ENCODE measurements around the gene GRIN1.

The GRIN1 gene

DNA sequence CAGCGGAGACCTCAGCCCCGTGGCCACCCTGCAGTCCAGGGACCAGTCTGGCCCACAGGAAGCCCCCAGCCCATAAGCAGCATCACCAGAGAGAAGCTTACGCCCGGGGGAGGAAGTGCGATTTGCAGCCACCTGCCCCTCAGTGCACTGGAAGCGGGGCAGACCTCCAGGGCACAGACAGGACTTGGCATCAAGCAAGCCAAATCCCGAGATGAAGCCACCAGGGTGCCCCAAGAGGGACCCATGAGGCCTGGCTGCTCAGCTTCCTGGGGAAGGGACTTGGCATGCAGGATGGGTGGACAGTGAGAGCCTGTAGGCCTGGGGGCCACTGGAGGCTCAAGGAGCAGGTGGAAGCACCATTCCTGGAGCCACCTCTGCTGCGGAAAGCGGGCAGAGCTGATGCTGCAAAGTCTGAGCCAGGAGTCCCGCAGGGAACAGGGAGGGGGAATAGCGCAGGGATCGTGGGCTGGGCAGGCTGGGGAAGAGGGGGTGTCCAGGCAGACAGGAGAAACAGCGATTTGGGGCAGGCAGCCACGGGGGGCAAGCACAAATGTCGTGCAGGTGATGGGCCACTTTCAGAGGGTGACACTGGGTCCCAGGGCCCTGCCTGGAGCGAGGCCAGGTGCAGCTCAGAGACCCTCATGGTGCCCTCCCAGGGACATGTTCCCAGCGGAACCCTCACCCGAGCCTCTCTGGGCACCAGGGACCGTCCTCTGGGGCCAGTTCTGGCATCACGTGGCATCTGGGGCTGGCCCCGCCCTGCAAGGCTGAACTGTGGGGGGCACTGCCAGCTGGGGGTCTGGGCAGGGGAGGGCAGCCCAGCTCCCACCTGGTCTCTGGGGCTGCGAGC is 27.7 kb downstream of the GRIN1 start:
- no peak for DNase-seq

DNA sequence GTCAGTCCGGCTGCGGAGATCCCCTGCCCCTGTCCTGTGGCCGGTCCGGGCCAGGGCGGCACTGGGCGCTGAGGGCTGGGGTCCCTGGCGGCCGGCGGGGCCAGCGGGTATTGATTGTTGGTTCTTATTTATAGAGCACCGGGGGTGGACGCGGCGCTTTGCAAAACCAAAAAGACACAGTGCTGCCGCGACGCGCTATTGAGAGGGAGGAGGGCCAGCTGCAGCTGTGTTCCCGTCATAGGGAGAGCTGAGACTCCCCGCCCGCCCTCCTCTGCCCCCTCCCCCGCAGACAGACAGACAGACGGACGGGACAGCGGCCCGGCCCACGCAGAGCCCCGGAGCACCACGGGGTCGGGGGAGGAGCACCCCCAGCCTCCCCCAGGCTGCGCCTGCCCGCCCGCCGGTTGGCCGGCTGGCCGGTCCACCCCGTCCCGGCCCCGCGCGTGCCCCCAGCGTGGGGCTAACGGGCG is 28.4 kb downstream of the GRIN1 start:
- DNase-seq = no peak

DNA sequence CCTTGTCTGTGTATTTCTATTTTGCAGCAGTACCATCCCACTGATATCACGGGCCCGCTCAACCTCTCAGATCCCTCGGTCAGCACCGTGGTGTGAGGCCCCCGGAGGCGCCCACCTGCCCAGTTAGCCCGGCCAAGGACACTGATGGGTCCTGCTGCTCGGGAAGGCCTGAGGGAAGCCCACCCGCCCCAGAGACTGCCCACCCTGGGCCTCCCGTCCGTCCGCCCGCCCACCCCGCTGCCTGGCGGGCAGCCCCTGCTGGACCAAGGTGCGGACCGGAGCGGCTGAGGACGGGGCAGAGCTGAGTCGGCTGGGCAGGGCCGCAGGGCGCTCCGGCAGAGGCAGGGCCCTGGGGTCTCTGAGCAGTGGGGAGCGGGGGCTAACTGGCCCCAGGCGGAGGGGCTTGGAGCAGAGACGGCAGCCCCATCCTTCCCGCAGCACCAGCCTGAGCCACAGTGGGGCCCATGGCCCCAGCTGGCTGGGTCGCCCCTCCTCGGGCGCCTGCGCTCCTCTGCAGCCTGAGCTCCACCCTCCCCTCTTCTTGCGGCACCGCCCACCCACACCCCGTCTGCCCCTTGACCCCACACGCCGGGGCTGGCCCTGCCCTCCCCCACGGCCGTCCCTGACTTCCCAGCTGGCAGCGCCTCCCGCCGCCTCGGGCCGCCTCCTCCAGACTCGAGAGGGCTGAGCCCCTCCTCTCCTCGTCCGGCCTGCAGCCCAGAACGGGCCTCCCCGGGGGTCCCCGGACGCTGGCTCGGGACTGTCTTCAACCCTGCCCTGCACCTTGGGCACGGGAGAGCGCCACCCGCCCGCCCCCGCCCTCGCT is 29.0 kb downstream of the GRIN1 start:
- no peak for DNase-seq

DNA sequence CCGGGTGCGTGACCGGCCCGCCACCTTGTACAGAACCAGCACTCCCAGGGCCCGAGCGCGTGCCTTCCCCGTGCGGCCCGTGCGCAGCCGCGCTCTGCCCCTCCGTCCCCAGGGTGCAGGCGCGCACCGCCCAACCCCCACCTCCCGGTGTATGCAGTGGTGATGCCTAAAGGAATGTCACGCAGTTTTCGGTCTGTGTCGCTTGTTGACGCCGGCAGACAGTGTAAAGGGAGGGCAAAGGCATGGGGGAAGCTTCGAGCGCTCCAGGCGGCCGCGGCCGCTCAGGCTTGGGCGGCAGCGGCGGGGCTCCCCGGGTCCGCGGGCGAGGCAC is 29.6 kb downstream of the GRIN1 start:
- no peak for DNase-seq

DNA sequence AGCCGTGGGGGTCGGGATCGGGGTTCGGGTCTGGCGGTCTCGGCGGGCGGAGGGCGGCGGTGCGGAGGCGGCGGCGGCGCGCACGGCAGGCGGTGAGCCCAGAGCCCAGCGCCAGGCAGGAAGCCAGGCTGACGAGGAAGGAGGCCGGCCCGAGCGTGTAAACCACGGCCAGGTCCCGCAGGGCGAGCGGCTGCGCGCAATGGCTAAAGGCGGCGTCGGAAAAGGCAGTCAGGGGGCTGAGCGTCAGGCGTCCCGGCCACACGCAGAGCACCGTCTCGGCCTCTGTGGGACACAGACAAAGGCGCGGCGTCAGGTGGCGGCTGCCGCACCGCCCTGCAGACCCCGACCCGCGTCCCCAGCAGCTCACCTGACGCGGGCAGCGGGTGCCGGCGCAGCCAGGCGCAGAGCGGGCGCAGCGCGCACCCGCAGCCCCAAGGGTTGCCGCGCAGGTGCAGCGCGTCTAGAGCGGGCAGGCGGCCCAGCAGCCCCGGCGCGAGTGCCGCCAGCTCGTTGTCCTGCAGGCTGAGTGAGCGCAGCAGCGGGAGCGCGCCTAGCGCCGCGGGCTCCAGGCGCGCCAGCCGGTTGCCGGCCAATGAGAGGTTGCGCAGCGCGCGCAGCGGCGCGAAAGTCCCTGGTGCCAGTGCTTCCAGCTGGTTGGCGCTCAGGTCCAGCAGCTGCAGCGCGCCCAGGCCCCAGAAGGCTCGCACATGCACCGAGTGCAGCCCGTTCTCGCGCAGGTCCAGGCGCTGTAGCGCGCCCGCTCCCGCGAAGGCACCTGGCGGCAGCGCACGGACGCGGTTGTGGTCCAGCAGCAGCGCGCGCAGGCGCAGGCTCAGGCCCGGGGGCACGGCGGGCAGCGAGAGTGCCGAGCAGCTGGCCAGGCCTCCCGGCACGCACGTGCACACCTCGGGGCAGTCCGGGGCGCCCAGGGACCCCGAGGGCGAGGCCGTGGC is 30.2 kb downstream of the GRIN1 start:
- no peak for DNase-seq

DNA sequence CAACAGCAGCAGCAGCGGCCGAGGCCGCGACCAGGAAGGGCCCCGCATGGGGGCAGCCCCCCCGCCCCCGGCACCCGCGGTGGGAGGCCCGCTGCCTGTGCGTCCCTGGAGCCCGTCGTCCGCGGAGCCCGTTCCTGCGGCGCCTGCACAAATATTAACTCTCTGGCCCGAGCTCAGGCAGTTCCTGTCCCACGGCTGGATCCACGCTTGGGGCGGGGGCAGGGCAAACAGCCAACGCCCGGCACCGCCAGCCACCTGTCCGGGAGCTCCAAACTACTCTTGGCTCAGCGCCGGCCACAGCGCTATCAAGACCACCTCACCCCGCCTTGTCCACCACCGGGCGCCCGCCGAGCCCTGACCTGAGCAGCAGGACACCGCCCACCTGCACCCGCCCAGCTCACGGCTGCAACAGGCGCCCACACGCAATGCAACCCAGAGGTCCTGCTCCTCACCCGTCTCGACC is 31.0 kb downstream of the GRIN1 start, which contains the start of gene LRRC26:
TSS of gene LRRC26 (minus strand) at position 156 of the 463 bp plus-strand sequence. CDS start at position 48, 108 bp downstream.
- DNase-seq = no peak

DNA sequence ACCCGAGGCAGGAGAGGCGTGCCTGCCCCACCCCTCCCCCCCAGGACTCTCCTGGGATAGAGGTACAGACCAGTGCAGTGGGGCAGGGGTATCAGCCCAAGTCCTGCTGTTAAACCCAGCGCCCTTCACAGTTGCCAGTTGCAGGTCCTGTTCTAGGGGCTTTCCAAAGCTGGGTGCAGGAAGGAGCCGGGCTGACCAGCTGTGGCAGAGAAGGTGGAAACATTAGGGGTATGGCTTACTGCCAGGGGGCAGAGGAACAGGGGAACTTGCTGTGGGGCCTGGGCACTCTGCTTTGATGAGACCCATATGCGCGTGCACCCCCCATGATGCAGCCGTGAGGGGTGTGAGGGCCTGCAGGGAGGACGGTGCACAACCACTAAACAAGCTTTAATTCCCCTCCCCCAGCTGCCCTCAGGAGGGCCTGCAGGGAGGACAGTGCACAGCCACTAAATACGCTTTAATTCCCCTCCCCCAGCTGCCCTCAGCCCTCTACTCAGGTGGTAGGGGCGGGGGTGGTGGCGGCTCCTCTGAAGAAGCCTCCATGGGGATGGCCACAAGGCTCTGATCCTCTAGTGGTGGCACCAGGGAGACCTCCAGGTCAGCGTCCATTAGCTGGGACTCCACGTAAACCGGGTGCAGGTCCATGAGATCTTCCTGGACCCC is 31.7 kb downstream of the GRIN1 start:
- no peak for DNase-seq

DNA sequence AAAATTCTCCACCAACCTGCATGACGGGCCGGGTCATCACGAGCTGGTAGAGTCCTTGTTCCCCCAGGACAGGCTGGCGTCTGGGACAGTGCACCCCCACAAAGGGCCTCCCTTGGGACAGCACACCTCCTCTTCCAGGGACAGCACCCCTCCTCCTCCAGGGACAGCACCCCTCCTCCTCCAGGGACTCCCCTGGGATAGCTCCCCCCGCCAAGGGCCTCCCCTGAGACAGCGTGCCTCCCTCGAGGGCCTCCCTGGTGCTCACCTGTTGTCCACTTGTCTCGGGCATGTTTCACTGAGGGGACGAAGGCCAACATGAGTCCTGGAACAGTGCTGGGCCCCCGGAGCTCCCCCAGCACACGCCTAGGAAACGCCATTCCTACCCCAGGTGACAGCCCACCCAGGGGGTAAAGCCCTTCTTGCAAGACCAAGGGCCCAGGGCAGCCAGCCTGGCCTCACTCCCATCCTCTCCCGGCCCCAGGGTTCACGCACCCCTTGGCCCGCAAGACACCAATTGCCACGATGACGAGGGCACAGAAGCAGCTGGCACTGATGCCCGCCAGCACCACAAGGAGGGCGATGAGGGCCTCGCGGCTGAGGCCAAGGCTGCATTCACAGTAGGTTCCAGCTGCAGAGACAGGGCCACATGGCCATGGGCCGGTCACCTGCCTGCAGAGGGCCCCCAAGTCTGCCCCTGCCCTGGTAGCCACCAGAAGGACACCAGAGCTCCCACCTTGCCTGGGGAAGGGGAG is 32.4 kb downstream of the GRIN1 start:
- DNase-seq = no peak

DNA sequence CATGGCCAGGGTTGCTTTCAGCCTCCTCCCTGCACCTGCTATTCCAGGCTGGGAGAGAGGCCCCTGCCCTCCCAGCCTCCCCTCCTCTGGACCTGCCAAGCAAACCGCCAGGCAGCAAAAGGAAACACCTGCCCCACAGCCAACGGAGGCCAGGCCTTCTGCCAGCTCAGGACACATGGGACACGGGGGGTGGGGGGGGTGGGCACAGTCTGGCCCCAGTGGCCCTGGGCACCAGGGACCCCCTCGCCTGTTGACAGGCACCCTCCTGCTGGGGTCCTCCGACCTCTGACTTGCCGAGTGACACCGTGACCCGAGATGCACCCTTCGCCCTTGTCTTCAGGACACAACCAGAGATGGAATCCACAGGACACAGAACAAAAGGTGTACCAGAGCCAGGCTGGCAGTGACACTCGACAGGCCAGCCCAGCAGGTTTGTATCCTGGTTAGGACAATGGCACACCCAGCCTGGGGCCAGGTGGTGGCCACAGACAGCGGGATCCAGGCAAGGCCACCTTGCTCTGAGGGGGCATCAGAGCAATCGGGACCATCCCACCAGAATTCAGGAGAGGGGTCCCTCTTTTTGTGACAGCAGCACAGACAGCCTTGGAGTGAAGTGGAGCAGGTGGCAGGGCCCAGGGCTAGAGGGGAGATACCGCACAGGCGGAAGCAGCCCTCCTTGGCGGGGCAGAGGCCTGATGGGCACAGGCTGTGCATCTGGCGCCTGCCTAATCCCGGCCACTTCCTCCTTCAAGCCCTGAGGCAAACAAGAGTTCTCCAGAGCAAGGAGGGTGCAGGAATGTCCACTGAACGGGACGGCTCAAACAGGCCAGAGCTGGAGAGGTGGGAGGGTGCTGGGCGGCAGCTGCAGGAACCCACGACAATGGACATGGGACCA is 34.2 kb downstream of the GRIN1 start:
- DNase-seq = no peak

DNA sequence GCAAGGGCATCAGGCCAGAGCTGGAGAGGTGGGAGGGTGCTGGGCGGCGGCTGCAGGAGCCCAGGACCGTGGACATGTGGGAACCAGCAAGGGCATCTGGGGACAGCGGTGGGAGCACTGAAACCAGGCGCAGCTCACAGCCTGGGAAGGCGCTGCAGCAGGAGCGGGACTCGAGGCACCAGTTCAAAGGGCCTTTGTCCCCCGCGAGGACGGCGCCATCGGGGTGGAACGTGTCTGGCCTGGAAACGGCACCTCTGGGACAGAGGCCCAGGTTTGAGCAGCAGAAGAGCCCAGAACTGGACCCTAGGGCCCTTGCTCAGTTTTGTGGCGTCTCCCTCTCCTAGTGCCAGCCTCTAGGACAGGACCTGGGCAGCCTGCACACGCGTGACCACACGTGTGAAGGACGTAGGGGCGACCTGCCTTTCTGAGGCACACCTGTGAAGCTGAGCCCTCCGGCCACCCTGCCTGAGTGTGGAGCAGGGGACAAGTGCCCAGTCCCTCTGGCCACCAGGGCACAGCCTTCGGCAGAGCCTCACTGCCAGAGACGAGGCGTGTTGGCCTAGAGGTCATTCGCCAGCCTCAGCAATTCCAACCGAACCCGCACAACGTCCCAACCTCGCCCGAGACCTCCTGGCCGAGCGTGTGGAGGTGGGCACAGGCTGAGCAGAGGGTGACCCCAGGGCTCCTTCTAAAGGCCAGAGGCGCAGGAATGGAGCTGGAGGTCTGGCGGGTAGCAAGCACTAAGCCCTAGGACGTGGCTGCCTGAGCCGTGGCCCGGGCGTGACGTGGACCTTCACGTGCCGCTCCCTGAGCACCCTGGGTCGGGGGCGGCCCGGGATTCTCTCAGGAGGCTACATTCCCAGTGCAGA is 35.1 kb downstream of the GRIN1 start:
- DNase-seq = no peak

DNA sequence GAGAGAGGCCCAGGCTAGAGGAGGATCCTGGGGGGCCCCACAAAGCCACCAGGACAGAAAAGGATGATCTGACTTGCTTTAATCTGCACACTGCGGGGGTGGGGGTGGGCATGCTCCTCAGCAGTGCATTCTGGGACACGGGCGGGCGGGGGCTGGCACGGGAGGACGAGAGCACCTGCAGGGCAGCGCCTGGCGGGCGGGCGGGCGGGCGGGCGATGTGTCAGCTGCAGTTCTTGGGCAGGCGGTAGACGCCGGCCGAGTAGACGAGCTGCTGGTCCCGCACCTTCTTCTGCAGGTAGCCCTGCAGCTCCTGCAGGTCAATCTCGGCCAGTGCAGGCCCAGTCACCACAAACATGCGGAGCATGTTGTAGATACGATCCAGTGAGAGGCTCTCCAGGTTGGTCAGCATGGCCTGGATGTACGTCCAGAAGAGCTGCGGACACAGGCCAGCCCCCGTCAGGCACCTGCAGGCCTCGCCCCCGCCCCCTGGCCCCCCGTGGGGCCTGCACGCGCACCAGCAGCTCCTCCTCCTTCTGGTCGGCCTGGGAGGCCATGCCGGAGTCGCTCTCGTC is 35.9 kb downstream of the GRIN1 start:
- DNase-seq = no peak

DNA sequence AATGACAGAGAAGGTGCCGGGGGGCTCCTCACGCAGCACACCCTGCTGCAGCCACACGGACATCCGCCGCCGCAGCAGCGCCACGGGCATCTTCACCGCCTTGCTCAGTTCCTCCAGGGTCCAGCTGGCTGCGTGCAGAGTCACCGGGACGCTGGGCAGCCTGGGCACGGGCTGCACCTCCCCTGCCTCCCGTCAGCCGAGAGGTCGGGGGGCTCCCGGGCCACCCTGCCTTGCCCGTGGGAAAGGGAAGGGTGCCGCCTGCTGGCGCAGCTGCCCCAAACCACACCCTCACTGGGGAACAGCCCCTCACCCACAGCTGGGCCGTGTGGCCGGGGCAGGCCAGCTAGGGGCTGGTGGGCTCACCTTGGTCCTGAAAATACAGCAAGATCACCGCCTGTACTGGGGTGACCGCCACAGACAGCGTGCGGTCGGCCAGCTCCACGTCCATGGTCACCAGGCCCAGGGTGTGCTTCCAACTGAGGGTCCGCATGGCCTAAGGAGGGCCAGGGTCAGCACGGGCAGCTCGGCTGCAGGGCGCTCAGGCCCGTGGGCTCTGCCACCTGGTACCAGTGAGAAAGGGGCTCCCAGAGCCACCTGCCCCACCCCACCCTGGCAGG is 36.5 kb downstream of the GRIN1 start:
- no peak for DNase-seq

DNA sequence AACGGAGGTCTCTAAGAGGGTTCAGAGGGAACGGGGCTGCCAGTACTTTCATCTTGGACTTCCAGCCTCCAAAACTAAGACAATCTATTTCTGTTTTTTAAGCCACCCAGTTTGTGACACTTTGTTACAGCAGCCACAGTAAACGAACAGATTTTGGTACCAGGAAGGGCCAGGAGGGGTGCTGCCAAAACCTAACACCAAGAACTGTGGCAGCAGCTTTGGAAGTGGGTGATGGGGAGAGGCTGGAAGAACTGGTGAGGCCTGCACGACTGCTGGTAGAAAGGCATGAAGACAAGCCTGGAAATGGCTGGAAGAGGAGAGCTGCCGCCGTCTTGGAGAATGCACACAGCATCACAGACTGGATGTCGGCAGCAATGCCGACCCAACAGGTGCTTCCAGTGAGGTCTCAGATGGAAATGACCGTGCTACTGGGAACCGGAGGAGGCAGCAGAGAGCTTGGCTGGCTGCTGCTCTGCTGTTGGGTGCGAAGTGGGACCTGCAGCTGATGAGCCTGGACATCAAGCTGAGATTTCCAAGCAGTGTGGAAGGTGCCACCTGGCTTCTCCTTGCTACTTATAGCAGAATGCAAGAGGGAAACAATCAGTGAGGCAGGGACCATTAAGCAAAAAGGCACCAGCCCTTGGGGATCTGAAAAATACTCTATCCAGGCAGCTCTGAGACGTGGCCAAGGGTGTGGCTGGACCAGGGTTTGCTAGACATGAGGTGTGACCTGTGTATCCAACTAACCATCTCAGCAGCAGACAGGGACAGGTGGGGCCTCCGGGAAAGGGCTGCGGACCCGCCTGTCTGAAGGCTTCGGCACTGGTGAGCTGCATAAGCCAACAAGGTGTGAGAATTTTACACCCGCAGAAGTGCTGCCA is 37.6 kb downstream of the GRIN1 start:
- DNase-seq = no peak

DNA sequence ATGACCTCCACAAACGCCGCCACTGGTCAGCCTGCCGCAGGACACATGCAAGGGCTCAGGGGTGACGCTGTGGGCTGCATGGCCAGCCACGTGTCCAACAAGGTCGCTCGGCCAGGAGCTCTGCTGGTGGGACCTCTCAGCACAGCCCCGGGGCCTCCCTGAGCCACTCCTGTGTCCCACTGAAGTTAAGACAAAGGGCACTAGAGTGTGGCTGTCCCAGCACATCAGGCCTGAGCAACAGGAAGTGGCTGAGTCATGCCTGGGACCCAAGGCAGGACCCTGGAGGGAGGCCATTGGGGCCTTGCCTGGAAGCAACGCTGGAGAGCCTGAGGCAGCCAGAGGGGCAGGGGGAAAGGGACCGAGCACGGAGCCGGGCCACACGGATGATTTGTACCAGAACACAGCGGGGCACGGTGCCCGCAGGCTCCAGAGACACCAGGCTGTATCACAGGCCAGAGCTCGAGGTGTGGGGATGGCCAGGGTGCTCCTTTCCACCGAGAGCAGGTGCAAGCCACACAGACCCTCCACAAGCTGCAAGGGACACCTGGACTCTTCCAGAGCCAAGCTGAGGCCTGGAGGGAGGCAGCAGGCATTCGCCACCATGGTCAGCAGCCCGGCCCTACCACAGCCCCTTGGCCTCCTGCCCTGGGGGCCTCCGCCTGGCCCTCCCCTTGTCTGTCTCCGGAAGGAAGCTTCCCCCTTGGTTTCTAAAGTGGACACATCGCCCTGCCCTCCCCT is 39.4 kb downstream of the GRIN1 start:
- no peak for DNase-seq

DNA sequence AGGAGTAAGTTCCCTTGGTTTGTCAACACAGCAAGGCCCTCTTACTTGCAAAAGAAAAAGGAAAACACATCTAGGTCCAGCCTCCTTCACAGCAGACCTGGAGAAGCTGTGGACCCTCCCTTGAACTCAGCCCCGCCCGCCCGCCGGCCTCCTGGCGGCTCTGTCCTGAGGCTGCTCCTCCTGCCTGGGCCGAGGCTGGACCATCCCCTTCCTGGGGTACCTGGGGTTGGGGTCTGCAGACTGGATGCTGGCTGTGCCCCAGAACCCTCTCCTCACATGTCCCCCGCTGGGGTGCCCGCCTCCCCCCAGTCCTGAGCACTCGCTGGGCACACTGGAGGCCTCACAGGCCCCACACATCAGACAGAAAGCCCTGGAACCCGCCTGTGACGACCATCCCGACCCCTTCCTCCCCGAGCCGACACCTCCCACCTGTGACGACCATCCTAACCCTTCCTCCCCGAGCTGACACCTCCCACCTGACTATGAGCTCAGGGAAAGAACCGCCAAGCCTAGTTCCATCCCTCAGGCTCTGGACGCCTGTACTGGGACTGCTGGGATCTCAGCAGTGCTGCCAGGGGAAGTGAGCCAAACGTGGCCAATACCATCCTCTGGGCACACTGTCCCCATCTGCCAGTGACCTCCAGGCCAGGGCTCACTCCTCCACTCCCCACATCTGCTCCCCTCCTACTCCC is 40.1 kb downstream of the GRIN1 start:
- DNase-seq = no peak

DNA sequence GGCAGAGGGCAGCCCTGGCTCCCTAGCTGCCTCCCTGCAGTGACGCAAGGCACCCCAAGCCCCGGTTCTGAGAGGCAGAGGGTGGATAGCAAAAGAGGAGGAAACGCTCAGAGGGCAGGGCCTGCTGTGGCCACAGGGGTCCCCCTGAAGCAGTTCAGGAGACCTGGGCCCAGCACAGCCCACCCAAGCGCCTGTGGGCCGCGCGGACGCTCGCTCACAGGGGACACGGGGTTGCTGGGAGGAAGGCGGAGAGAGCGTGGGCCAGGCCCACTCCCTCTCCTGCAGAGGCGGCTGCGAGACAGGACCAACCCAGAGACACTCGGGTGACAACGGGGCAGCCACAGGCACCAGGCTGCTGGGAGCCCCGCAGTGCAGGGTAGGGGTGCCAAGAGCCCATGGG is 40.8 kb downstream of the GRIN1 start:
- DNase-seq = no peak

All from activated CD4-positive, CD25-positive, alpha-beta regulatory T cell treated with anti-CD3 and anti-CD28 coated beads, Interleukin-2, amount 50 U/mL, for 72 hours (primary cell).